Esophagus squamous epithelium (tissue), 4 donors: ENCODE results near the gene SYNPO.

ENCODE experiments used
- CTCF ChIP-seq, 6 experiments: fragments of 450-650 bp in 4 of 6; fragments of 200-600 bp in 2 of 6; sonication (generic) in 2 of 6; IDR thresholded peaks; one replicate each; pipeline ENCODE4 v1.5.1; 2016 to 2019; ENCODE audit warnings: antibody characterized with exemption in 6 of 6, mild to moderate bottlenecking in 4 of 6, moderate library complexity in 4 of 6
- POLR2A ChIP-seq, 4 donors: fragments of 450-650 bp; IDR thresholded peaks; one replicate each; pipeline ENCODE4 v1.6.1; 2017; ENCODE audit warnings: antibody characterized with exemption in 4 of 4, mild to moderate bottlenecking in 4 of 4, moderate library complexity in 3 of 4

GRCh38 chr5:150596826-150597225, 43.6 kb upstream of the SYNPO start:
- TF ChIP-seq CTCF (IDR thresholded peaks at IDR 0.05) (no peak), POLR2A (IDR thresholded peaks at IDR 0.05) (no peak)
